ENCODE results near the gene LRP5.

Gene LRP5

DNA sequence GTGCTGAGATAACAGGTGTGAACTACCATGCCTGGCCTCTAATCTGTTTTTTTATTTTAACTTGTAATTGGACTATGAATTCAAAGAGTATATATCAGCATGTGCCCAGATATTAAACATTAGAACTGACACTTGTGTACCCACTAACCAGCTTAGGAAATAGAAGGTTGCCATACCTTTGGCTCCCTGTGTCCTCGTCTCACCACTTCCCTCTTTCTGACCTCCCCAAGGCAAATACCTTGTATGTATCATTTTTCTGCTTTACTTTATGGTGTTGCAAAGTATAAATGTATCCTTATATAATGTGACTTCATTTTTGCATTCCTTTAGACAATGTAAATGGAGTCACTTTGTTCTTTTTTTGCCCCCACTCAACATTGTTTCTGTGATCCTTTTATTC, 157.3 kb downstream of the LRP5 start:
- Histone ChIP-seq H3K4ac (ENCODE audit: low read depth in 1 of 2, low read length in 2 of 2) (no peak overlapping the region), H4K91ac (ENCODE audit: low read length) (no peak overlapping the region), H3K4me2 (ENCODE audit: low read length, poor library complexity, severe bottlenecking) (no peak overlapping the region), H2BK120ac (ENCODE audit: low read depth, low read length) (no peak overlapping the region), H3K9ac (ENCODE audit: low read length) (no peak overlapping the region), H2BK5ac (ENCODE audit: low read depth, low read length, poor library complexity, severe bottlenecking) (no peak overlapping the region), H3K27me3 (ENCODE audit: control insufficient read depth in 1 of 2, insufficient read depth in 1 of 2, low read length in 2 of 2) (no peaks in the 10 kb centered on the region), H3K14ac (ENCODE audit: low read length in 2 of 2) (no peak overlapping the region), H3K79me1 (replicated peaks; ENCODE audit: low read length, poor library complexity, severe bottlenecking) (no peaks in the 10 kb centered on the region), H4K8ac (ENCODE audit: low read length) (no peak overlapping the region), H2BK15ac (ENCODE audit: low read depth, poor library complexity, severe bottlenecking) (no peak overlapping the region), H3K4me1 (ENCODE audit: control insufficient read depth, insufficient read depth, low read depth, low read length) (peaks cover 24% of the 10 kb centered on the region), H2AFZ (ENCODE audit: low read depth, low read length) (no peak overlapping the region), H3K9me3 (ENCODE audit: control insufficient read depth, low read length) (no peaks in the 10 kb centered on the region), H3K23ac (ENCODE audit: low read length in 2 of 2) (no peak overlapping the region), H3K27ac (ENCODE audit: low read length, poor library complexity, severe bottlenecking) (no peak overlapping the region), H2AK5ac (ENCODE audit: low read length, severe bottlenecking) (no peak overlapping the region), H2BK12ac (ENCODE audit: low read length in 2 of 2) (no peak overlapping the region), H3K36me3 (ENCODE audit: control insufficient read depth in 1 of 2, insufficient read depth in 2 of 2, low read depth in 1 of 2, low read length in 2 of 2) (peaks cover 5 to 7% of the 10 kb centered on the region in 2 experiments), H3K18ac (ENCODE audit: low read depth in 1 of 2, low read length in 2 of 2) (no peak overlapping the region), H3K4me3 (ENCODE audit: insufficient read depth in 1 of 2, low read depth in 1 of 2, low read length in 2 of 2) (no peak overlapping the region)
- no CpG with 5 or more reads among the region's 1 CpG for WGBS
- DNase-seq = no peak

DNA sequence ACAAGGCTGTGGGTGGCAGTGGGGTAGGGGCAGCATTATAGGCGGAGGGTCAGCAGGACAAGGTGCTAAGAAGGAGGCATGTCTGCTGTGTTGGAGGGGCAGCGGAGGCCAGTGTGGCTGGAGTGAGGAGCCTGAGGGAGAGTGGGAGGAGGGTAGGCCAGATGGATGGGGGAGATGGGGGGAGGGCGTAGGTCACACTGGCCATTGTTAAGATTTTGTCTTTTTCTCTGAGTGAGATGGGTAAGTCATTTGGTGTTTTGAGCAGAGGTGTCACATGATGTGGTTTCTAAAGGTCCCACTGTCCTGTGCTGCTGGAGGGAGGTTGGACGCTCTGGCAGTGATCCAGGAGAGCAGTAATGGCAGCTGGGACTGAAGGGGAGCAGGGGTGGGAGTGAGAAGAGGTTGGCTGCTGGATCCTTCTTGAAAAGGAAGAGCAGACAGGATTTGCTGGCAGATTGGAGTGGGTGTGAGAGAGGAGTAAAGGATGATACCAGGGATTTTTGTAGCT, 158.0 kb downstream of the LRP5 start:
- no peak overlapping the region for H2BK5ac ChIP-seq (ENCODE audit: low read depth, low read length, poor library complexity, severe bottlenecking)
- DNase-seq = no peak
- no peak overlapping the region for H3K4ac ChIP-seq (ENCODE audit: low read depth in 1 of 2, low read length in 2 of 2)
- no peak overlapping the region for H2BK15ac ChIP-seq (ENCODE audit: low read depth, poor library complexity, severe bottlenecking)
- no peak overlapping the region for H3K27ac ChIP-seq (ENCODE audit: low read length, poor library complexity, severe bottlenecking)
- no peak overlapping the region for H3K9ac ChIP-seq (ENCODE audit: low read length)
- no peak overlapping the region for H4K8ac ChIP-seq (ENCODE audit: low read length)
- no peak overlapping the region for H3K23ac ChIP-seq (ENCODE audit: low read length in 2 of 2)
- no peaks in the 10 kb centered on the region for H3K9me3 ChIP-seq (ENCODE audit: control insufficient read depth, low read length)
- H3K27me3 ChIP-seq (ENCODE audit: control insufficient read depth in 1 of 2, insufficient read depth in 1 of 2, low read length in 2 of 2) = no peaks in the 10 kb centered on the region
- peaks cover 5 to 7% of the 10 kb centered on the region in 2 experiments for H3K36me3 ChIP-seq (ENCODE audit: control insufficient read depth in 1 of 2, insufficient read depth in 2 of 2, low read depth in 1 of 2, low read length in 2 of 2)
- H2AK5ac ChIP-seq (ENCODE audit: low read length, severe bottlenecking) = no peak overlapping the region
- H3K4me3 ChIP-seq (ENCODE audit: insufficient read depth in 1 of 2, low read depth in 1 of 2, low read length in 2 of 2) = no peak overlapping the region
- no peaks in the 10 kb centered on the region for H3K79me1 ChIP-seq (replicated peaks; ENCODE audit: low read length, poor library complexity, severe bottlenecking)
- WGBS = 98% methylated on average over 4 of the region's 4 CpGs
- H4K91ac ChIP-seq (ENCODE audit: low read length) = no peak overlapping the region
- no peak overlapping the region for H2AFZ ChIP-seq (ENCODE audit: low read depth, low read length)
- no peak overlapping the region for H2BK120ac ChIP-seq (ENCODE audit: low read depth, low read length)
- H3K4me2 ChIP-seq (ENCODE audit: low read length, poor library complexity, severe bottlenecking) = no peak overlapping the region
- H2BK12ac ChIP-seq (ENCODE audit: low read length in 2 of 2) = peak overlapping the region in 1 of 2 experiments; percentile 27
- H3K14ac ChIP-seq (ENCODE audit: low read length in 2 of 2) = peak overlapping the region in 1 of 2 experiments; percentile 45
- peaks cover 22% of the 10 kb centered on the region for H3K4me1 ChIP-seq (ENCODE audit: control insufficient read depth, insufficient read depth, low read depth, low read length)
- peak overlapping the region in 1 of 2 experiments; percentile 5 for H3K18ac ChIP-seq (ENCODE audit: low read depth in 1 of 2, low read length in 2 of 2)

DNA sequence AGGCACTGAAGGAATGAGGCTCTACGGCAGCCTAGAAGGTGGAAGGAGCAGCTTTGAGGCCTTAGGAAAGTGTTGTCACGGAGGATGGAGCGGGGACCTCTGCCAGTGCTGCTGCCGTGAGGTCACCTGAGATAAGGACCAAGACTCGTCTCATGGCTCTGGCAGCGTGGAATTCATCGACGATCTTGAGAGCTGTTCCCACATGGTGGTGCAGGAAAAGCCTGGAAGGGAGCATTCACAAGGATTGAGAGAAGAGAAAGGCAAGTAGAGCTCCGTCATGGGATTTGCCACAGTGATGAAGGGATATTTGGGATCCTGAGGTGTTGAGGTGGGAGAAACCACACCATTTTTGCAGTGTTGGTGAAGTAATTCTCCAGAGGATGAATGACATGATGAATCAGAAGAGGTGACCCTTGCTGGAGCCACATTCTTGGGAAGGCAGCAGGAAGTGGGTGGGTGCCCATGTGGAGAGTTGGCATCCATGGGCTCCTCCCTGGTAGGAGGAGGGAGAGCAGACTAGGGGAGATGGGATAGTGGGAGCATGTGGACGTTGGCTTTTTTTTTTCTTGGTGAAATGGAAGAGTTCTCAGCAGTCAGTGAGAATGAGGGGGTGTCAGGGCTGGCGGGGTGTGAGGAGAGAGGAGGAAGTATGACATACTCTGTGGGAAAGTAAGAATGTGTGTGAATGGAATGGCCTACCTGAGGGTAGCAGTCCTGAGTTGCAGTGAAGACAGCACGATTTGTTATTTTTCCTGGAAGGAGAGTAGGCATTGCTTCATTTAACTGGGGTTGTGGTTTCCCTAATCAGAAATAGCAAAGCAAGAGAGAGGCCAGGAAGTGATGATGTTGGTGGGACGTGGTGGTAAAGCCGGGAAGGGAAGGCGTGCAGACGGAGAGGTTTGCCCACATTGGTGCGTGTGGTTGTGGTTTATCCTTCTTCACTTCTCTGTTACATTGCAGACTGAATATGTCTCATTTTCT, 159.3 kb downstream of the LRP5 start:
- no peak overlapping the region for H4K91ac ChIP-seq (ENCODE audit: low read length)
- H3K4me1 ChIP-seq (ENCODE audit: control insufficient read depth, insufficient read depth, low read depth, low read length) = peaks cover 22% of the 10 kb centered on the region
- H3K9me3 ChIP-seq (ENCODE audit: control insufficient read depth, low read length) = no peaks in the 10 kb centered on the region
- H3K4me3 ChIP-seq (ENCODE audit: insufficient read depth in 1 of 2, low read depth in 1 of 2, low read length in 2 of 2) = no peak overlapping the region
- no peak overlapping the region for H3K9ac ChIP-seq (ENCODE audit: low read length)
- 97% methylated on average over 17 of the region's 17 CpGs for WGBS
- DNase-seq = no peak
- no peak overlapping the region for H4K8ac ChIP-seq (ENCODE audit: low read length)
- H2BK5ac ChIP-seq (ENCODE audit: low read depth, low read length, poor library complexity, severe bottlenecking) = no peak overlapping the region
- peaks cover 5 to 7% of the 10 kb centered on the region in 2 experiments for H3K36me3 ChIP-seq (ENCODE audit: control insufficient read depth in 1 of 2, insufficient read depth in 2 of 2, low read depth in 1 of 2, low read length in 2 of 2)
- no peaks in the 10 kb centered on the region for H3K27me3 ChIP-seq (ENCODE audit: control insufficient read depth in 1 of 2, insufficient read depth in 1 of 2, low read length in 2 of 2)
- H3K4me2 ChIP-seq (ENCODE audit: low read length, poor library complexity, severe bottlenecking) = no peak overlapping the region
- no peak overlapping the region for H2AFZ ChIP-seq (ENCODE audit: low read depth, low read length)
- no peak overlapping the region for H2BK15ac ChIP-seq (ENCODE audit: low read depth, poor library complexity, severe bottlenecking)
- H2AK5ac ChIP-seq (ENCODE audit: low read length, severe bottlenecking) = no peak overlapping the region
- no peak overlapping the region for H3K23ac ChIP-seq (ENCODE audit: low read length in 2 of 2)
- H3K79me1 ChIP-seq (replicated peaks; ENCODE audit: low read length, poor library complexity, severe bottlenecking) = no peaks in the 10 kb centered on the region
- peak overlapping the region in 1 of 2 experiments; percentile 15 for H2BK12ac ChIP-seq (ENCODE audit: low read length in 2 of 2)
- no peak overlapping the region for H3K4ac ChIP-seq (ENCODE audit: low read depth in 1 of 2, low read length in 2 of 2)
- no peak overlapping the region for H3K18ac ChIP-seq (ENCODE audit: low read depth in 1 of 2, low read length in 2 of 2)
- no peak overlapping the region for H3K14ac ChIP-seq (ENCODE audit: low read length in 2 of 2)
- no peak overlapping the region for H2BK120ac ChIP-seq (ENCODE audit: low read depth, low read length)
- peak overlapping the region; percentile 27 for H3K27ac ChIP-seq (ENCODE audit: low read length, poor library complexity, severe bottlenecking)

DNA sequence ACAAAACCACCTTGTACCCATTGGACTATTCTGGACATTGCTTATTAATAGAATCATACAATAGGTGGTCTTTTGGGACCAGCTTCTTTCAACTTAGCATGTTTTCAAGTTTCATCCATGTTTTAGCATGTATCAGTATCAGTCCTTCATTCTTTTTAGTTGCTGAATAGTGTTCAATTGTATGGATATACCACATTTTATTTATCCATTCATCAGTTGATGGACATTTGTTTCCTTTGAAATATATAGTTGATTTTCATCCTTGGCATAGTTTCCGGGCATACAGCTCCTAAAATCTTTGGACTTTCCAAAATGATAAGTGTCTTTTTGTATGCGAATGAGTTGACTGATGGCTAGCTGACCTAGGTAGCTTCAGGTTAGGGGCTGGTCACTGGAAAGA, 160.4 kb downstream of the LRP5 start:
- no peak overlapping the region for H4K8ac ChIP-seq (ENCODE audit: low read length)
- peaks cover 19% of the 10 kb centered on the region for H3K4me1 ChIP-seq (ENCODE audit: control insufficient read depth, insufficient read depth, low read depth, low read length)
- no peak for DNase-seq
- no peak overlapping the region for H4K91ac ChIP-seq (ENCODE audit: low read length)
- H2BK120ac ChIP-seq (ENCODE audit: low read depth, low read length) = no peak overlapping the region
- H3K9ac ChIP-seq (ENCODE audit: low read length) = no peak overlapping the region
- H3K36me3 ChIP-seq (ENCODE audit: control insufficient read depth in 1 of 2, insufficient read depth in 2 of 2, low read depth in 1 of 2, low read length in 2 of 2) = peaks cover 3 to 7% of the 10 kb centered on the region in 2 experiments
- H3K14ac ChIP-seq (ENCODE audit: low read length in 2 of 2) = no peak overlapping the region
- H3K27me3 ChIP-seq (ENCODE audit: control insufficient read depth in 1 of 2, insufficient read depth in 1 of 2, low read length in 2 of 2) = no peaks in the 10 kb centered on the region
- no peak overlapping the region for H2BK12ac ChIP-seq (ENCODE audit: low read length in 2 of 2)
- H2AK5ac ChIP-seq (ENCODE audit: low read length, severe bottlenecking) = no peak overlapping the region
- H3K4ac ChIP-seq (ENCODE audit: low read depth in 1 of 2, low read length in 2 of 2) = no peak overlapping the region
- H2BK15ac ChIP-seq (ENCODE audit: low read depth, poor library complexity, severe bottlenecking) = no peak overlapping the region
- 96% methylated on average over 2 of the region's 2 CpGs for WGBS
- H3K27ac ChIP-seq (ENCODE audit: low read length, poor library complexity, severe bottlenecking) = no peak overlapping the region
- H3K4me3 ChIP-seq (ENCODE audit: insufficient read depth in 1 of 2, low read depth in 1 of 2, low read length in 2 of 2) = no peak overlapping the region
- no peak overlapping the region for H3K18ac ChIP-seq (ENCODE audit: low read depth in 1 of 2, low read length in 2 of 2)
- H2BK5ac ChIP-seq (ENCODE audit: low read depth, low read length, poor library complexity, severe bottlenecking) = no peak overlapping the region
- no peak overlapping the region for H3K4me2 ChIP-seq (ENCODE audit: low read length, poor library complexity, severe bottlenecking)
- no peak overlapping the region for H2AFZ ChIP-seq (ENCODE audit: low read depth, low read length)
- H3K23ac ChIP-seq (ENCODE audit: low read length in 2 of 2) = no peak overlapping the region
- H3K79me1 ChIP-seq (replicated peaks; ENCODE audit: low read length, poor library complexity, severe bottlenecking) = no peaks in the 10 kb centered on the region
- H3K9me3 ChIP-seq (ENCODE audit: control insufficient read depth, low read length) = no peaks in the 10 kb centered on the region
